GM12878 (cell line): ENCODE results near the gene TAF3. TPM values are rescaled to one million over a fixed set of nuclear protein-coding genes. Genes with fewer than 3 reads are reported as not detected.

Experiments
- ATAC-seq: fragments of 200-7000 bp; cut with Tn5 transposase; 3 replicates; pipeline ENCODE4 v1.9.1; 2020; ENCODE audit warnings: mild to moderate bottlenecking, moderate library complexity
- BruUV-seq: library from RNA; stranded (reverse); fragments of 400-500 nt; replicated peaks from 2 replicates; lab custom pipeline; 2021; lab: Mats Ljungman, UMichigan
- CTCF ChIA-PET: fragments of 300-600 bp; sonication (Branson Sonifier 250); formaldehyde crosslinking; extraction: SDS; loops from one replicate; lab custom pipeline; 2021; ENCODE audit warnings: inconsistent platforms; lab: Yijun Ruan, JAX
- POLR2A ChIA-PET: fragments of 350-600 bp; formaldehyde crosslinking; extraction: SDS; loops from one replicate; lab custom pipeline; 2021; ENCODE audit warnings: inconsistent platforms; lab: Charles Lee
- RAD21 ChIA-PET: fragments of 300-600 bp; sonication (Branson Sonifier 250); formaldehyde crosslinking; loops from one replicate; lab custom pipeline; 2023; ENCODE audit warnings: antibody characterized with exemption; ENCODE audit not compliant: unreplicated experiment; lab: Charles Lee
- SMC1A ChIA-PET: fragments of 300-600 bp; sonication (Branson Sonifier 250); formaldehyde crosslinking; loops from one replicate; lab custom pipeline; 2023; ENCODE audit not compliant: unreplicated experiment, uncharacterized antibody; lab: Charles Lee
- DNase-seq: peaks from one replicate; pipeline ENCODE4 v3.0.0-alpha.2; 2011; ENCODE audit warnings: low read depth, low spot score
- FAIRE-seq: peaks from 3 replicates; lab custom pipeline; 2011; peaks lifted over from hg19 to GRCh38; lab: Jason Lieb, UNC
- H2AFZ ChIP-seq: 2 replicates; pipeline ENCODE4 v1.6.0; 2011; ENCODE audit warnings: low read depth, low read length, control low read depth; ENCODE audit not compliant: control insufficient read depth
- H3K27ac ChIP-seq: 2 replicates; pipeline ENCODE4 v1.5.1; 2011; ENCODE audit warnings: control low read depth; ENCODE audit not compliant: control insufficient read depth, insufficient read depth
- H3K27me3 ChIP-seq, 2 experiments: replicated peaks in 1 of 2; 2 replicates each; pipeline versions ENCODE4 v1.6.0 to v1.6.1; 2011; ENCODE audit warnings: low read length in 1 of 2; ENCODE audit not compliant: control insufficient read depth in 2 of 2, insufficient read depth in 2 of 2
- H3K36me3 ChIP-seq, 2 experiments: 2 replicates each; pipeline ENCODE4 v1.5.1; 2011; ENCODE audit warnings: low read length in 1 of 2; ENCODE audit not compliant: control insufficient read depth in 2 of 2, insufficient read depth in 2 of 2
- H3K4me1 ChIP-seq: 2 replicates; pipeline ENCODE4 v1.6.1; 2011; ENCODE audit warnings: mild to moderate bottlenecking, low read length, moderate library complexity, mixed read lengths; ENCODE audit not compliant: control insufficient read depth, insufficient read depth
- H3K4me2 ChIP-seq: 2 replicates; pipeline ENCODE4 v1.6.0; 2011; ENCODE audit warnings: control low read depth; ENCODE audit not compliant: control insufficient read depth, insufficient read depth
- H3K4me3 ChIP-seq: fragments of 200-600 bp; sonication (generic); 2 replicates; pipeline ENCODE4 v1.5.1; 2016
- H3K79me2 ChIP-seq: 2 replicates; pipeline ENCODE4 v1.6.0; 2011; ENCODE audit warnings: low read length; ENCODE audit not compliant: control insufficient read depth, insufficient read depth
- H3K9ac ChIP-seq: 2 replicates; pipeline ENCODE4 v1.8.0; 2011; ENCODE audit warnings: low read length, control low read depth, mixed read lengths; ENCODE audit not compliant: control insufficient read depth, insufficient read depth
- H3K9me3 ChIP-seq: replicated peaks from 3 replicates; pipeline ENCODE4 v1.5.1; 2011; ENCODE audit warnings: mild to moderate bottlenecking, low read length; ENCODE audit not compliant: control insufficient read depth, insufficient read depth
- H4K20me1 ChIP-seq: 2 replicates; pipeline ENCODE4 v1.6.0; 2011; ENCODE audit not compliant: control insufficient read depth, insufficient read depth
- BACH1 ChIP-seq: fragments of 450-650 bp; IDR thresholded peaks from 2 replicates; pipeline ENCODE4 v1.6.1; 2017; ENCODE audit warnings: mild to moderate bottlenecking, borderline replicate concordance
- BHLHE40 ChIP-seq, 2 experiments: fragments of 450-650 bp in 1 of 2; IDR thresholded peaks; 2 replicates each; pipeline ENCODE4 v1.6.1; 2011 to 2017; ENCODE audit warnings: low read depth in 2 of 2, borderline replicate concordance in 1 of 2, improper control_type of control experiment in 1 of 2, low read length in 1 of 2, mild to moderate bottlenecking in 1 of 2
- HCFC1 ChIP-seq: fragments of 150-350 bp; IDR thresholded peaks from 2 replicates; pipeline ENCODE4 v1.6.1; 2014; ENCODE audit warnings: low read length
- KAT2A ChIP-seq: conservative IDR thresholded peaks from 2 replicates; pipeline ENCODE4 v1.6.1; 2011; ENCODE audit warnings: low read depth, low read length; ENCODE audit not compliant: control insufficient read depth
- MXI1 ChIP-seq: fragments of 150-350 bp; IDR thresholded peaks from 2 replicates; pipeline ENCODE4 v1.6.1; 2011; ENCODE audit warnings: low read depth, mild to moderate bottlenecking, inconsistent platforms, low read length, improper control_type of control experiment
- MYB ChIP-seq: fragments of 150-350 bp; IDR thresholded peaks from 2 replicates; pipeline ENCODE4 v1.6.1; 2014; ENCODE audit warnings: mild to moderate bottlenecking, low read depth, low read length, borderline replicate concordance
- NBN ChIP-seq: fragments of 450-650 bp; IDR thresholded peaks from 2 replicates; pipeline ENCODE4 v1.6.1; 2016
- NRF1 ChIP-seq: conservative IDR thresholded peaks from 2 replicates; pipeline ENCODE4 v1.6.1; 2011; ENCODE audit warnings: mild to moderate bottlenecking, low read depth, low read length, improper control_type of control experiment
- POLR2AphosphoS2 ChIP-seq: IDR thresholded peaks from 2 replicates; pipeline ENCODE4 v1.6.1; 2011; ENCODE audit warnings: low read depth, mild to moderate bottlenecking, low read length, improper control_type of control experiment, moderate library complexity
- POU2F2 ChIP-seq: IDR thresholded peaks from 3 replicates; pipeline ENCODE4 v1.6.1; 2011; ENCODE audit warnings: low read depth, mild to moderate bottlenecking, low read length, borderline replicate concordance
- RUNX3 ChIP-seq: IDR thresholded peaks from 2 replicates; pipeline ENCODE4 v1.6.1; 2012; ENCODE audit warnings: low read length, inconsistent platforms
- SKIL ChIP-seq: fragments of 450-650 bp; IDR thresholded peaks from 2 replicates; pipeline ENCODE4 v1.6.1; 2017; ENCODE audit warnings: mild to moderate bottlenecking, low read depth, inconsistent platforms; ENCODE audit not compliant: poor library complexity, severe bottlenecking
- STAT1 ChIP-seq: fragments of 450-650 bp; conservative IDR thresholded peaks from 2 replicates; pipeline ENCODE4 v1.6.1; 2014; ENCODE audit warnings: antibody characterized with exemption, mild to moderate bottlenecking
- ZBED1 ChIP-seq: IDR thresholded peaks from 2 replicates; pipeline ENCODE4 v1.6.1; 2016; ENCODE audit warnings: borderline replicate concordance
- WGBS: methylation state at CpG from one replicate; pipeline ENCODE4 v1.1.6; 2016; ENCODE audit warnings: low lambda C conversion rate; ENCODE audit not compliant: insufficient replicate concordance, insufficient coverage; ENCODE audit errors: missing lambda C conversion rate; 5-methylcytosine and 5-hydroxymethylcytosine counted together
- in situ Hi-C: fragments of 300-500 bp; cut with MboI; formaldehyde crosslinking; loops from 9 replicates; pipeline ENCODE4 v1.14.3; 2018; ENCODE audit warnings: mixed read lengths
- intact Hi-C: fragments of 100-400 bp; cut with micrococcal nuclease; formaldehyde crosslinking; loops from one replicate; pipeline ENCODE4 v1.14.2; 2022; ENCODE audit not compliant: unreplicated experiment
- polyA plus RNA-seq, 11 experiments: library from polyadenylated mRNA; depleted of rRNA in 4 of 11; unstranded in 6 of 11; stranded (reverse) in 5 of 11; fragments of >200 nt; fragmentation: Nextera tagmentation in 4 of 11; fragmentation: Illumina TruSeq in 1 of 11; extraction: Ambion mirVana in 4 of 11; extraction: Trizol in 1 of 11; gene quantifications; 1 replicate in 1 of 11; 2 replicates in 10 of 11; pipeline versions ENCODE4 v1.2.1 to v1.2.3, GENCODE V29; 2011 to 2016; ENCODE audit warnings: inconsistent platforms in 2 of 11, missing spikeins in 2 of 11, low read depth in 1 of 11
- total RNA-seq, 4 experiments: library from RNA; depleted of rRNA in 3 of 4; stranded (reverse); fragments of >200 nt in 3 of 4; fragmentation: Illumina TruSeq in 1 of 4; extraction: Trizol in 1 of 4; gene quantifications; 2 replicates each; pipeline versions ENCODE4 v1.2.1 to v1.2.3, GENCODE V29; 2013 to 2021

TAF3 gene
- total and polyA plus RNA-seq, 10 of the 15 experiments (the other 5 are each of a cell fraction or from before 2014, with no cell fraction given) = 2.0 to 10.1 (median 3.7) TPM

- ChIA-PET SMC1A (interaction anchor here (1.0 kb wide), 1 partner anchor 132 kb away, joined by 3 read pairs; no protein-coding TSS in a partner anchor), RAD21 (no interaction called here), CTCF (interaction anchor here (0.9 kb wide), 1 partner anchor 13 kb away, joined by 3 read pairs; no protein-coding TSS in a partner anchor), POLR2A (interaction anchor here (0.6 to 1.1 kb wide), 4 partner anchors 10 to 1110 kb away, joined by 3 to 6 read pairs (median 4); no protein-coding TSS in a partner anchor)
- Histone ChIP-seq H3K4me3 (no peak overlapping the region), H3K4me1 (peaks cover 23% of the 10 kb centered on the region), H3K36me3 (no peaks in the 10 kb centered on the region; a peak in 1 of 4 replicates), H3K79me2 (no peaks in the 10 kb centered on the region), H3K9me3 (no peaks in the 10 kb centered on the region), H3K9ac (no peak overlapping the region), H4K20me1 (no peaks in the 10 kb centered on the region), H3K27me3 (no peaks in the 10 kb centered on the region), H3K4me2 (no peak overlapping the region), H2AFZ (no peak overlapping the region), H3K27ac (no peak overlapping the region)
- no peak for DNase-seq
- TF ChIP-seq MYB = no peak
- 71% methylated on average over 12 of the region's 13 CpGs for WGBS
- no peak for ATAC-seq
- BruUV-seq = no TSS peak
- FAIRE-seq = no peak
- intact Hi-C loops = no loop called here
- in situ Hi-C loops = no loop called here
Measured at GRCh38 chr10:8063935-8064334, 245.6 kb downstream of the TAF3 start.

GRCh38 chr10:8064436-8064835 lies 246.1 kb downstream of the TAF3 start:
- Histone ChIP-seq H3K9me3 (no peaks in the 10 kb centered on the region), H2AFZ (no peak overlapping the region), H3K9ac (no peak overlapping the region), H3K4me1 (peaks cover 28% of the 10 kb centered on the region), H4K20me1 (no peaks in the 10 kb centered on the region), H3K36me3 (no peaks in the 10 kb centered on the region; a peak in 1 of 4 replicates), H3K79me2 (no peaks in the 10 kb centered on the region), H3K27me3 (no peaks in the 10 kb centered on the region), H3K27ac (no peak overlapping the region), H3K4me2 (no peak overlapping the region), H3K4me3 (no peak overlapping the region)
- ATAC-seq (no peak), DNase-seq (no peak), FAIRE-seq (no peak)
- in situ Hi-C loops = no loop called here
- intact Hi-C loops = no loop called here
- WGBS = 55% methylated on average over 5 of the region's 5 CpGs
- CTCF ChIA-PET = interaction anchor here (0.6 to 0.9 kb wide), 2 partner anchors 12 to 1043 kb away, joined by 3 read pairs; no protein-coding TSS in a partner anchor
- BruUV-seq = no TSS peak
- RAD21 ChIA-PET = interaction anchor here (0.7 kb wide), 1 partner anchor 572 kb away, joined by 3 read pairs; no protein-coding TSS in a partner anchor
- SMC1A ChIA-PET = interaction anchor here (1.0 kb wide), 1 partner anchor 132 kb away, joined by 3 read pairs; no protein-coding TSS in a partner anchor
- TF ChIP-seq NRF1 (no peak), POLR2AphosphoS2 (no peak), BHLHE40 (IDR thresholded peaks at IDR 0.05; ENCODE audit: borderline replicate concordance in 1 of 2, low read depth in 2 of 2, low read length in 1 of 2) (no peak), NBN (no peak), BACH1 (no peak), MXI1 (no peak), RUNX3 (no peak), SKIL (no peak), STAT1 (no peak), HCFC1 (no peak), POU2F2 (no peak), KAT2A (no peak), ZBED1 (no peak)
- POLR2A ChIA-PET = interaction anchor here (0.6 to 1.1 kb wide), 3 partner anchors 15 to 1110 kb away, joined by 3 to 4 read pairs (median 3); no protein-coding TSS in a partner anchor
